H1 (cell line): ENCODE data around the gene RPUSD4. TPM values are rescaled to one million over a fixed set of nuclear protein-coding genes. Genes with fewer than 3 reads are reported as not detected.

Experiments used
- CTCF ChIA-PET: fragments of 300-600 bp; sonication (Branson Sonifier 250); formaldehyde crosslinking; loops from one replicate; lab custom pipeline; 2021; ENCODE audit not compliant: partially characterized antibody; lab: Charles Lee
- POLR2A ChIA-PET: fragments of 300-600 bp; sonication (Branson Sonifier 250); formaldehyde crosslinking; loops from one replicate; lab custom pipeline; 2021; ENCODE audit warnings: inconsistent platforms; ENCODE audit not compliant: partially characterized antibody; lab: Charles Lee
- DNase-seq, 2 experiments: peaks; one replicate each; pipeline versions ENCODE4 v3.0.0 to v3.0.0-alpha.2; 2010 to 2022; ENCODE audit warnings: low spot score in 2 of 2, low read depth in 1 of 2, mixed read lengths in 1 of 2
- FAIRE-seq: peaks from 2 replicates; lab custom pipeline; 2011; peaks lifted over from hg19 to GRCh38; lab: Jason Lieb, UNC
- H2AFZ ChIP-seq: 2 replicates; pipeline ENCODE4 v1.8.1; 2012; ENCODE audit warnings: low read length, inconsistent platforms
- H2AK5ac ChIP-seq: 2 replicates; pipeline ENCODE4 v1.6.1; 2013; ENCODE audit warnings: low read depth, low read length
- H2BK120ac ChIP-seq: replicated peaks from 2 replicates; pipeline ENCODE3; 2013; ENCODE audit warnings: low read depth, low read length, inconsistent platforms
- H2BK12ac ChIP-seq: 2 replicates; pipeline ENCODE4 v1.6.1; 2013; ENCODE audit warnings: low read depth, low read length
- H2BK15ac ChIP-seq: 2 replicates; pipeline ENCODE4 v1.6.1; 2013; ENCODE audit warnings: low read length
- H2BK20ac ChIP-seq: 2 replicates; pipeline ENCODE4 v1.6.1; 2013; ENCODE audit warnings: low read length
- H2BK5ac ChIP-seq: 2 replicates; pipeline ENCODE4 v1.6.1; 2013; ENCODE audit warnings: low read depth, low read length
- H3K14ac ChIP-seq: 2 replicates; pipeline ENCODE4 v1.6.1; 2013; ENCODE audit warnings: inconsistent platforms; ENCODE audit not compliant: insufficient read length
- H3K18ac ChIP-seq: 2 replicates; pipeline ENCODE4 v1.6.1; 2013; ENCODE audit warnings: low read length; ENCODE audit errors: extremely low read depth
- H3K23ac ChIP-seq: 2 replicates; pipeline ENCODE4 v1.6.1; 2013; ENCODE audit warnings: inconsistent platforms; ENCODE audit not compliant: insufficient read length
- H3K23me2 ChIP-seq: 2 replicates; pipeline ENCODE4 v1.6.1; 2013; ENCODE audit warnings: low read depth, low read length
- H3K27ac ChIP-seq: 2 replicates; pipeline ENCODE4 v1.6.1; 2011; ENCODE audit warnings: low read depth, low read length, inconsistent platforms
- H3K27me3 ChIP-seq, 4 experiments: replicated peaks in 1 of 4; 1 replicate in 1 of 4; 2 replicates in 3 of 4; pipeline versions ENCODE4 v1.6.1 to v1.8.1; 2011 to 2013; ENCODE audit warnings: low read length in 3 of 4, mild to moderate bottlenecking in 3 of 4, inconsistent platforms in 2 of 4, mixed read lengths in 2 of 4, moderate library complexity in 1 of 4; ENCODE audit not compliant: control insufficient read depth in 3 of 4, insufficient read depth in 3 of 4; ENCODE audit errors: extremely low read depth in 1 of 4
- H3K36me3 ChIP-seq, 4 experiments: 2 replicates each; pipeline versions ENCODE4 v1.6.1 to v1.8.1; 2011 to 2013; ENCODE audit warnings: mild to moderate bottlenecking in 4 of 4, low read length in 3 of 4, moderate library complexity in 2 of 4, control low read depth in 1 of 4, inconsistent platforms in 1 of 4; ENCODE audit not compliant: insufficient read depth in 4 of 4, control insufficient read depth in 2 of 4
- H3K4ac ChIP-seq: replicated peaks from 2 replicates; pipeline ENCODE3; 2013; ENCODE audit warnings: low read length, low read depth, mixed read lengths, inconsistent platforms; ENCODE audit not compliant: insufficient read length
- H3K4me1 ChIP-seq, 4 experiments: replicated peaks in 1 of 4; 1 replicate in 1 of 4; 2 replicates in 3 of 4; pipeline versions ENCODE4 v1.6.1 to v1.8.1; 2011 to 2013; ENCODE audit warnings: low read length in 3 of 4, inconsistent platforms in 2 of 4, mixed read lengths in 1 of 4; ENCODE audit not compliant: insufficient read depth in 4 of 4, control insufficient read depth in 3 of 4
- H3K4me2 ChIP-seq, 2 experiments: 2 replicates each; pipeline versions ENCODE4 v1.6.1 to v1.8.1; 2011 to 2013; ENCODE audit warnings: low read depth in 2 of 2, low read length in 2 of 2, control low read depth in 1 of 2, inconsistent platforms in 1 of 2, mild to moderate bottlenecking in 1 of 2; ENCODE audit not compliant: insufficient read depth in 1 of 2
- H3K4me3 ChIP-seq, 4 experiments: fragments of 200-600, 300-600 bp in 1 of 4; sonication (generic), shearing (Covaris generic), sonication (Bioruptor Twin) in 1 of 4; 2 replicates each; pipeline versions ENCODE4 v1.5.1 to v1.8.1; 2011 to 2016; ENCODE audit warnings: low read length in 4 of 4, low read depth in 3 of 4, control low read depth in 2 of 4, inconsistent platforms in 2 of 4, mild to moderate bottlenecking in 2 of 4, mixed read lengths in 1 of 4, moderate library complexity in 1 of 4; ENCODE audit not compliant: insufficient read depth in 2 of 4; ENCODE audit errors: extremely low read depth in 1 of 4
- H3K56ac ChIP-seq: replicated peaks from 2 replicates; pipeline ENCODE3; 2013; ENCODE audit warnings: low read depth, mild to moderate bottlenecking, mixed read lengths, low read length, inconsistent platforms; ENCODE audit not compliant: insufficient read length
- H3K79me1 ChIP-seq: 2 replicates; pipeline ENCODE4 v1.6.1; 2013; ENCODE audit warnings: low read depth, low read length, control low read depth
- H3K79me2 ChIP-seq, 2 experiments: 2 replicates each; pipeline versions ENCODE4 v1.6.1 to v1.8.1; 2012 to 2013; ENCODE audit warnings: low read length in 2 of 2, mild to moderate bottlenecking in 2 of 2, inconsistent platforms in 1 of 2; ENCODE audit not compliant: insufficient read depth in 2 of 2, control insufficient read depth in 1 of 2
- H3K9ac ChIP-seq, 4 experiments: replicated peaks in 1 of 4; 1 replicate in 1 of 4; 2 replicates in 3 of 4; pipeline versions ENCODE4 v1.6.1 to v1.8.1; 2011 to 2013; ENCODE audit warnings: low read depth in 3 of 4, low read length in 3 of 4, control low read depth in 2 of 4, mild to moderate bottlenecking in 2 of 4, moderate library complexity in 2 of 4, inconsistent platforms in 1 of 4; ENCODE audit errors: extremely low read depth in 1 of 4
- H3K9me3 ChIP-seq, 2 experiments: 2 replicates each; pipeline versions ENCODE4 v1.6.1 to v1.8.1; 2012 to 2013; ENCODE audit warnings: mild to moderate bottlenecking in 2 of 2, moderate library complexity in 2 of 2, control low read depth in 1 of 2, inconsistent platforms in 1 of 2, low read depth in 1 of 2, low read length in 1 of 2, mixed read lengths in 1 of 2; ENCODE audit not compliant: insufficient read depth in 2 of 2
- H4K20me1 ChIP-seq, 2 experiments: replicated peaks in 1 of 2; 2 replicates each; pipeline versions ENCODE3 to v1.8.1; 2011 to 2013; ENCODE audit warnings: inconsistent platforms in 2 of 2, low read length in 2 of 2, mild to moderate bottlenecking in 1 of 2; ENCODE audit not compliant: insufficient read depth in 2 of 2, control insufficient read depth in 1 of 2
- H4K5ac ChIP-seq: 2 replicates; pipeline ENCODE4 v1.6.1; 2013; ENCODE audit warnings: low read length, low read depth, mixed read lengths, inconsistent platforms; ENCODE audit not compliant: insufficient read length
- H4K8ac ChIP-seq: 2 replicates; pipeline ENCODE4 v1.8.0; 2013; ENCODE audit warnings: mild to moderate bottlenecking, moderate library complexity, low read length, inconsistent platforms; ENCODE audit not compliant: insufficient read depth; ENCODE audit errors: extremely low read depth
- H4K91ac ChIP-seq: replicated peaks from 2 replicates; pipeline ENCODE3; 2013; ENCODE audit warnings: low read length, mixed read lengths, inconsistent platforms; ENCODE audit not compliant: insufficient read length
- EZH2 ChIP-seq: fragments of 200-600 bp; sonication (generic); IDR thresholded peaks from 2 replicates; pipeline ENCODE4 v1.7.1; 2012; ENCODE audit warnings: low read depth, mild to moderate bottlenecking, moderate library complexity, low read length, inconsistent platforms; ENCODE audit not compliant: severe bottlenecking
- POLR2AphosphoS5 ChIP-seq: IDR thresholded peaks from 2 replicates; pipeline ENCODE4 v1.6.1; 2011; ENCODE audit warnings: low read depth, low read length
- RAD21 ChIP-seq, 2 experiments: IDR thresholded peaks in 1 of 2; conservative IDR thresholded peaks in 1 of 2; 2 replicates each; pipeline ENCODE4 v1.6.1; 2011; ENCODE audit warnings: low read depth in 2 of 2, low read length in 2 of 2, improper control_type of control experiment in 1 of 2, inconsistent platforms in 1 of 2, mild to moderate bottlenecking in 1 of 2, moderate library complexity in 1 of 2
- SUZ12 ChIP-seq: fragments of 200-600 bp; sonication (generic); IDR thresholded peaks from 2 replicates; pipeline ENCODE4 v1.6.1; 2012; ENCODE audit warnings: mild to moderate bottlenecking, inconsistent platforms, low read length, moderate library complexity, mixed read lengths
- YY1 ChIP-seq: IDR thresholded peaks from 2 replicates; pipeline ENCODE4 v1.6.1; 2011; ENCODE audit warnings: low read depth, mild to moderate bottlenecking, low read length
- WGBS, 2 experiments: shearing (Covaris generic) in 1 of 2; methylation state at CpG; one replicate each; pipeline versions ENCODE4 v1.1.6 to v1.1.7; 2013 to 2015; ENCODE audit warnings: low lambda C conversion rate in 2 of 2, mixed read lengths in 2 of 2, inconsistent platforms in 1 of 2, low coverage in 1 of 2, missing lambda C conversion rate in 1 of 2; ENCODE audit not compliant: insufficient replicate concordance in 2 of 2, insufficient coverage in 1 of 2, insufficient read length in 1 of 2; ENCODE audit errors: extremely low coverage in 1 of 2, missing lambda C conversion rate in 1 of 2; 5-methylcytosine and 5-hydroxymethylcytosine counted together
- long read RNA-seq, 2 experiments: library from RNA in 1 of 2; library from capped mRNA in 1 of 2; stranded (forward); transcript quantifications; one replicate each; pipeline ENCODE4 v2.0.0, GENCODE V29; 2021; ENCODE audit warnings: inconsistent platforms in 1 of 2
- polyA minus RNA-seq, 3 experiments: library from RNA; depleted of rRNA, polyadenylated mRNA; stranded (reverse); fragments of >200 nt; gene quantifications; 1 replicate in 2 of 3; 2 replicates in 1 of 3; pipeline ENCODE4 v1.2.3, GENCODE V29; 2011
- polyA plus RNA-seq, 7 experiments: library from polyadenylated mRNA; depleted of rRNA in 3 of 7; stranded (reverse) in 5 of 7; unstranded in 2 of 7; fragments of >200 nt in 5 of 7; fragments of 200-250 nt in 2 of 7; gene quantifications; 1 replicate in 5 of 7; 2 replicates in 1 of 7; 4 replicates in 1 of 7; pipeline versions ENCODE4 v1.2.1 to v1.2.3, GENCODE V29; 2011 to 2013; ENCODE audit warnings: missing spikeins in 2 of 7, mixed read lengths in 2 of 7
- total RNA-seq: library from RNA; stranded (reverse); fragmentation: NEBNext Ultra II Directional; extraction: Animal tissue kit (Norgen Biotek cat#: 25700); gene quantifications from 2 replicates; pipeline ENCODE4 v1.2.1, GENCODE V29; 2021

Gene RPUSD4, protein sequence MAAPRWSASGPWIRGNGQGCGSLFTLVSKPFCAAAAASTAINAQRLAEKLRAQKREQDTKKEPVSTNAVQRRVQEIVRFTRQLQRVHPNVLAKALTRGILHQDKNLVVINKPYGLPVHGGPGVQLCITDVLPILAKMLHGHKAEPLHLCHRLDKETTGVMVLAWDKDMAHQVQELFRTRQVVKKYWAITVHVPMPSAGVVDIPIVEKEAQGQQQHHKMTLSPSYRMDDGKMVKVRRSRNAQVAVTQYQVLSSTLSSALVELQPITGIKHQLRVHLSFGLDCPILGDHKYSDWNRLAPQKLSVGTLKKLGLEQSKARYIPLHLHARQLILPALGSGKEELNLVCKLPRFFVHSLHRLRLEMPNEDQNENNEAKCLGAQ
- total RNA-seq = 48.2 and 50.7 TPM in 2 replicates
- 36.1 and 46.7 TPM in 2 replicates for polyA plus RNA-seq (2011; rRNA removed)
- 55.9 TPM for polyA plus RNA-seq (2011; cell fraction: cytosol; rRNA removed)
- polyA plus RNA-seq (2011; cell fraction: nucleus; rRNA removed) = 81.0 TPM
- 46.3 to 52.7 TPM (median 46.7 TPM) in 4 replicates for polyA plus RNA-seq (2012, experiment 1 of 2)
- polyA plus RNA-seq (2012, experiment 2 of 2) = 39.5 TPM
- 25.5 TPM for polyA plus RNA-seq (2013, experiment 1 of 2)
- polyA plus RNA-seq (2013, experiment 2 of 2) = 24.2 TPM
- polyA minus RNA-seq (2011; rRNA and poly(A)+ RNA removed) = 165 and 201 TPM in 2 replicates
- polyA minus RNA-seq (2011; cell fraction: cytosol; rRNA and poly(A)+ RNA removed) = 43.7 TPM
- 64.7 TPM for polyA minus RNA-seq (2011; cell fraction: nucleus; rRNA and poly(A)+ RNA removed)
- long read RNA-seq, experiment 1, transcript RPUSD4-201 (7 exons, 2,512 nt) = major isoform, 11 of 32 reads
- long read RNA-seq, experiment 1, partial matches to known transcripts = 18 of 32 reads
- long read RNA-seq, experiment 1, other reads (novel, unspliced or antisense) = 3 of 32 reads
- long read RNA-seq, experiment 2, transcript RPUSD4-201 (7 exons, 2,512 nt) = major isoform, 81 of 138 reads
- long read RNA-seq, experiment 2, partial matches to known transcripts = 1 of 138 reads
- long read RNA-seq, experiment 2, other reads (novel, unspliced or antisense) = 56 of 138 reads

GRCh38 chr11:126211236-126212088, at the start of gene RPUSD4, which contains the start of gene FAM118B:
Gene RPUSD4, minus strand, starts transcription at chr11:126211650. Its CDS starts 12 bp downstream, at chr11:126211638.
Gene FAM118B, plus strand, starts transcription at chr11:126211782. Its CDS starts 23,220 bp downstream, at chr11:126235002.
- DNase-seq (peak; percentile 90 to 99), FAIRE-seq (no peak)
- no peak within 1 kb of the TSS for H3K14ac ChIP-seq
- peak within 1 kb of the TSS; percentile 78 to 94 (median 92) for H3K9ac ChIP-seq
- H2AFZ ChIP-seq = peak within 1 kb of the TSS; percentile 89; the same call in 1 of the 2 replicates
- ChIA-PET CTCF (interaction anchor here (0.9 to 1.2 kb wide), 2 partner anchors 22 to 270 kb away, joined by 3 read pairs; no protein-coding TSS in a partner anchor), POLR2A (interaction anchor here (0.5 to 3.3 kb wide), 27 partner anchors 8 to 619 kb away, joined by 3 to 18 read pairs (median 4); partner anchors contain the start of genes FOXRED1, PUS3, SRPRA and STT3A)
- 2% methylated on average over 52 of the region's 62 CpGs; no CpG with 5 or more reads in 1 of the 2 experiments for WGBS, 2 experiments
- H3K23me2 ChIP-seq = peaks cover 7% of the 10 kb centered on the region; the same call in 1 of the 2 replicates
- H2BK120ac ChIP-seq = no peak within 1 kb of the TSS
- peak within 1 kb of the TSS; percentile 23 for H3K4ac ChIP-seq
- H4K91ac ChIP-seq = no peak within 1 kb of the TSS
- peak within 1 kb of the TSS; percentile 82 for H4K5ac ChIP-seq
- no peak within 1 kb of the TSS for H2AK5ac ChIP-seq
- peak within 1 kb of the TSS; percentile 68 for H2BK5ac ChIP-seq
- H3K79me1 ChIP-seq = peaks cover 13% of the 10 kb centered on the region
- H4K8ac ChIP-seq = peak within 1 kb of the TSS; percentile 99; the same call in 1 of the 2 replicates
- peak within 1 kb of the TSS; percentile 79 to 99 (median 94) for H3K4me3 ChIP-seq
- no peak within 1 kb of the TSS for H3K23ac ChIP-seq
- peak within 1 kb of the TSS; percentile 82 for H3K27ac ChIP-seq
- H3K79me2 ChIP-seq = peaks cover 7 to 61% of the 10 kb centered on the region in 2 experiments
- H2BK12ac ChIP-seq = no peak within 1 kb of the TSS
- H4K20me1 ChIP-seq = peaks cover 0 to 2% of the 10 kb centered on the region in 2 experiments
- H3K9me3 ChIP-seq = no peaks in the 10 kb centered on the region
- H3K56ac ChIP-seq = peak within 1 kb of the TSS; percentile 59
- H2BK15ac ChIP-seq = no peak within 1 kb of the TSS
- H3K36me3 ChIP-seq = peaks cover 2 to 28% (median 15%) of the 10 kb centered on the region in 4 experiments; a peak in 6 of 8 replicates
- H3K4me2 ChIP-seq = peak within 1 kb of the TSS; percentile 91 to 96
- no peaks in the 10 kb centered on the region for H3K27me3 ChIP-seq
- H2BK20ac ChIP-seq = no peak within 1 kb of the TSS
- H3K18ac ChIP-seq = peak within 1 kb of the TSS; percentile 66; the same call in 1 of the 2 replicates
- peaks cover 0 to 11% (median 3%) of the 10 kb centered on the region in 4 experiments; a peak in 2 of 7 replicates for H3K4me1 ChIP-seq
- peak; percentile 87 for TF ChIP-seq POLR2AphosphoS5
- no peak for TF ChIP-seq EZH2
- TF ChIP-seq SUZ12 = no peak
- no peak for TF ChIP-seq RAD21 (IDR thresholded peaks at IDR 0.05 in 1 of 2, conservative IDR thresholded peaks at IDR 0.05 in 1 of 2; ENCODE audit: low read depth in 2 of 2, low read length in 2 of 2)
- TF ChIP-seq YY1 = peak; percentile 99
